ENCODE results near the gene PPM1M.
A peak's percentile ranks its signal among the peaks of the same experiment; 100 is the strongest.
"Not testable (repeated sequence)": the region's sequence is repeated elsewhere in the genome, so short reads cannot be mapped to it uniquely, and the experiment has no call there.

Gene PPM1M

GRCh38 chr3:52270252-52270754 lies 24.7 kb downstream of the PPM1M start:
- DNase-seq (ENCODE audit: low read depth) = no peak
- TF ChIP-seq CTCF (IDR thresholded peaks at IDR 0.05; ENCODE audit: control insufficient read depth, insufficient read depth, low read depth, low read length, missing control alignments) = no peak
- H3K4me3 ChIP-seq (ENCODE audit: control insufficient read depth, low read depth, low read length) = no peak overlapping the region

- not testable (repeated sequence) for H3K4me3 ChIP-seq (ENCODE audit: control insufficient read depth, low read depth, low read length)
Observed at GRCh38 chr3:52272172-52272571, 26.6 kb downstream of the PPM1M start.

GRCh38 chr3:52272831-52273230 lies 27.3 kb downstream of the PPM1M start:
- no peak overlapping the region for H3K4me3 ChIP-seq (ENCODE audit: control insufficient read depth, low read depth, low read length)
- no peak for DNase-seq (ENCODE audit: low read depth)
- no peak for TF ChIP-seq CTCF (IDR thresholded peaks at IDR 0.05; ENCODE audit: control insufficient read depth, insufficient read depth, low read depth, low read length, missing control alignments)

More at GRCh38 chr3:52272172-52272571, 26.6 kb downstream of the PPM1M start:
- DNase-seq (ENCODE audit: low read depth) = not testable (repeated sequence)

GRCh38 chr3:52274781-52275180 lies 29.2 kb downstream of the PPM1M start:
- not testable (repeated sequence) for H3K4me3 ChIP-seq (ENCODE audit: control insufficient read depth, low read depth, low read length); DNase-seq (ENCODE audit: low read depth)

- H3K4me3 ChIP-seq (ENCODE audit: control insufficient read depth, low read depth, low read length) = peak overlapping the region; percentile 93
- no peak for DNase-seq (ENCODE audit: low read depth)
- no peak for TF ChIP-seq CTCF (IDR thresholded peaks at IDR 0.05; ENCODE audit: control insufficient read depth, insufficient read depth, low read depth, low read length, missing control alignments)
Observed at GRCh38 chr3:52277071-52277964, 31.8 kb downstream of the PPM1M start.

GRCh38 chr3:52277972-52278509 lies 32.5 kb downstream of the PPM1M start:
- peak; percentile 50 for TF ChIP-seq CTCF (IDR thresholded peaks at IDR 0.05; ENCODE audit: control insufficient read depth, insufficient read depth, low read depth, low read length, missing control alignments)
- DNase-seq (ENCODE audit: low read depth) = no peak
- H3K4me3 ChIP-seq (ENCODE audit: control insufficient read depth, low read depth, low read length) = peak overlapping the region; percentile 93

GRCh38 chr3:52278510-52279069 lies 33.0 kb downstream of the PPM1M start, which contains the start of gene WDR82:
Gene WDR82, minus strand, starts transcription at chr3:52278649. Its CDS starts 288 bp downstream, at chr3:52278361.
- H3K4me3 ChIP-seq (ENCODE audit: control insufficient read depth, low read depth, low read length) = peak within 1 kb of the TSS; percentile 93
- TF ChIP-seq CTCF (IDR thresholded peaks at IDR 0.05; ENCODE audit: control insufficient read depth, insufficient read depth, low read depth, low read length, missing control alignments) = peak; percentile 59
- peak; percentile 56 for DNase-seq (ENCODE audit: low read depth)
